PC-9 (cell line): Measurements from ENCODE around the gene SDR42E1. TPM values are rescaled to one million over a fixed set of nuclear protein-coding genes. Genes with fewer than 3 reads are reported as not detected.

Experiments used
- BruUV-seq: library from RNA; stranded (reverse); fragments of 400-500 nt; replicated peaks from 2 replicates; lab custom pipeline; 2021; lab: Mats Ljungman, UMichigan
- CTCF ChIA-PET: fragments of 300-600 bp; sonication (Branson Sonifier 250); formaldehyde crosslinking; loops from one replicate; lab custom pipeline; 2022; ENCODE audit warnings: antibody characterized with exemption; lab: Charles Lee
- POLR2A ChIA-PET: fragments of 300-600 bp; sonication (Branson Sonifier 250); formaldehyde crosslinking; loops from one replicate; lab custom pipeline; 2022; ENCODE audit warnings: antibody characterized with exemption; ENCODE audit not compliant: unreplicated experiment; lab: Charles Lee
- DNase-seq, 2 experiments: peaks; one replicate each; pipeline versions ENCODE4 v3.0.0 to v3.0.0-alpha.2; 2015 to 2022; ENCODE audit warnings: mixed read lengths in 1 of 2
- H2AFZ ChIP-seq: fragments of 200-600 bp; sonication (generic); 2 replicates; pipeline ENCODE4 v1.8.1; 2017; ENCODE audit warnings: antibody characterized with exemption
- H3F3A ChIP-seq: fragments of 200-600 bp; sonication (generic); 2 replicates; pipeline ENCODE4 v1.8.1; 2017; ENCODE audit warnings: antibody characterized with exemption, mild to moderate bottlenecking, low read depth; ENCODE audit not compliant: insufficient read depth
- H3K27ac ChIP-seq: fragments of 200-600 bp; sonication (generic); 2 replicates; pipeline ENCODE4 v1.6.1; 2016; ENCODE audit warnings: mixed run types
- H3K27me3 ChIP-seq: fragments of 200-600 bp; sonication (generic); 2 replicates; pipeline ENCODE4 v1.6.1; 2016; ENCODE audit warnings: low read depth, mixed run types; ENCODE audit not compliant: insufficient read depth
- H3K36me3 ChIP-seq: fragments of 200-600 bp; sonication (generic); 2 replicates; pipeline ENCODE4 v1.6.1; 2016; ENCODE audit warnings: low read depth, mixed run types
- H3K4me1 ChIP-seq: fragments of 200-600 bp; sonication (generic); replicated peaks from 2 replicates; pipeline ENCODE4 v1.6.1; 2016; ENCODE audit warnings: mixed run types; ENCODE audit not compliant: insufficient read depth
- H3K4me2 ChIP-seq: fragments of 200-600 bp; sonication (generic); 2 replicates; pipeline ENCODE4 v1.6.1; 2017; ENCODE audit warnings: mixed run types
- H3K4me3 ChIP-seq: fragments of 200-600 bp; sonication (generic); 2 replicates; pipeline ENCODE4 v1.6.1; 2016; ENCODE audit warnings: mixed run types
- H3K79me2 ChIP-seq: fragments of 200-600 bp; sonication (generic); 2 replicates; pipeline ENCODE4 v1.6.1; 2017; ENCODE audit warnings: low read depth, mixed run types
- H3K9me2 ChIP-seq: fragments of 200-600 bp; sonication (generic); 2 replicates; pipeline ENCODE4 v1.8.1; 2017; ENCODE audit warnings: mild to moderate bottlenecking; ENCODE audit not compliant: insufficient read depth
- H3K9me3 ChIP-seq: fragments of 200-600 bp; sonication (generic); 2 replicates; pipeline ENCODE4 v1.8.1; 2016; ENCODE audit warnings: low read depth; ENCODE audit not compliant: insufficient read depth
- H4K20me1 ChIP-seq: fragments of 200-600 bp; sonication (generic); 2 replicates; pipeline ENCODE4 v1.8.1; 2017; ENCODE audit not compliant: insufficient read depth
- EZH2 ChIP-seq: fragments of 200-600 bp; sonication (generic); IDR thresholded peaks from 2 replicates; pipeline ENCODE4 v1.8.0; 2017; ENCODE audit warnings: antibody characterized with exemption, low read depth
- intact Hi-C: fragments of 100-400 bp; cut with micrococcal nuclease; formaldehyde crosslinking; loops from one replicate; pipeline ENCODE4 v1.10.0; 2022; ENCODE audit not compliant: unreplicated experiment
- total RNA-seq: library from RNA; stranded (reverse); gene quantifications from 2 replicates; pipeline ENCODE4 v1.2.3, GENCODE V29; 2021
- TF ChIP-seq, protein P1 (sequence below): fragments of 200-600 bp; sonication (generic); conservative IDR thresholded peaks from 2 replicates; pipeline ENCODE4 v1.6.1; 2017; ENCODE audit warnings: mixed run types, antibody characterized with exemption, mild to moderate bottlenecking, moderate library complexity

Gene SDR42E1
- total RNA-seq, 1 experiment from 2014 or later = 11.6 TPM

DNA sequence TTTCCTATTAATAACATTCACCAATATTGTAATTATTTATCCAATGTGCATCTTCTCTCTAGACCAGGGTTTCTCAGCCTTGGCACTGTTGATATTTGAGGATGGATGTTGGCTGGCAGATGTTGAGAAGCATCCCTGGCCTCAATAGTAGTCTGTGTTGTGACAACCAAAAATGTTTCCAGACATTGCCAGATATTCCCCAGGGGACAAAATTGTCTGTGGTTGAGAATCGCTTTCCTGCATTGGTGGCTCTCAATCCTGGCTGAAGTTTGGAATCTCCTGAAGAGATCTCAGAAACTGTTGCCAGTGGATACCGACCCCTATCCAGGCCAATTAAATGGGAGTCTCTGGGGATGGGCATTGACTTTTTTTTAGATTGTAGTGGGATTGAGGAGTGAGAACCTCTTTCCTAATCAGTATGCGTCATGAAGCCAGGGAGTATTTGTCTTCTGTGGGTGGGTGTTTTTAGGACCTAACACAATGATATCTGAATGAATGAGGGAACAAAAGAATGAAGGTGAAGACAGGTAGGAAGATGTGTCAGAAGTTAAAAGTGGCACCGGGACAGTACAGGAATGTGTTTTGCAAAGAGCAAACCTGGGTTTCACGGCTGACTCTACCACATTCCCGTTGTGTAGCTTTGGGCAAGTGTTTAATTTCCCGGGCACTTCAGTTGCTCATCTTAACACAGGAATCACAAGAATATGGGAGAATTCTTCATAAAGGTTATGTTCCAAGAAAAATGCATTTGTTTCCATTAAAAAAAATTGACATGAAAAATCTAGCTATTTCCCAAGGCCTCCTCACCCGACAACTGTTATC, 48.1 kb upstream of the SDR42E1 start:
- ChIA-PET CTCF (no interaction called here), POLR2A (no interaction called here)
- Histone ChIP-seq H3K36me3 (no peaks in the 10 kb centered on the region), H3K9me2 (no peaks in the 10 kb centered on the region; the same call in 1 of the 2 replicates), H2AFZ (no peak overlapping the region), H3K4me1 (no peaks in the 10 kb centered on the region), H4K20me1 (no peaks in the 10 kb centered on the region), H3K4me2 (no peak overlapping the region), H3K4me3 (no peak overlapping the region), H3K9me3 (no peaks in the 10 kb centered on the region), H3K27ac (no peak overlapping the region), H3K79me2 (no peaks in the 10 kb centered on the region), H3K27me3 (peaks cover 68% of the 10 kb centered on the region), H3F3A (no peaks in the 10 kb centered on the region)
- intact Hi-C loops = no loop called here
- TF ChIP-seq EZH2 = no peak
- TF ChIP-seq, protein P1, sequence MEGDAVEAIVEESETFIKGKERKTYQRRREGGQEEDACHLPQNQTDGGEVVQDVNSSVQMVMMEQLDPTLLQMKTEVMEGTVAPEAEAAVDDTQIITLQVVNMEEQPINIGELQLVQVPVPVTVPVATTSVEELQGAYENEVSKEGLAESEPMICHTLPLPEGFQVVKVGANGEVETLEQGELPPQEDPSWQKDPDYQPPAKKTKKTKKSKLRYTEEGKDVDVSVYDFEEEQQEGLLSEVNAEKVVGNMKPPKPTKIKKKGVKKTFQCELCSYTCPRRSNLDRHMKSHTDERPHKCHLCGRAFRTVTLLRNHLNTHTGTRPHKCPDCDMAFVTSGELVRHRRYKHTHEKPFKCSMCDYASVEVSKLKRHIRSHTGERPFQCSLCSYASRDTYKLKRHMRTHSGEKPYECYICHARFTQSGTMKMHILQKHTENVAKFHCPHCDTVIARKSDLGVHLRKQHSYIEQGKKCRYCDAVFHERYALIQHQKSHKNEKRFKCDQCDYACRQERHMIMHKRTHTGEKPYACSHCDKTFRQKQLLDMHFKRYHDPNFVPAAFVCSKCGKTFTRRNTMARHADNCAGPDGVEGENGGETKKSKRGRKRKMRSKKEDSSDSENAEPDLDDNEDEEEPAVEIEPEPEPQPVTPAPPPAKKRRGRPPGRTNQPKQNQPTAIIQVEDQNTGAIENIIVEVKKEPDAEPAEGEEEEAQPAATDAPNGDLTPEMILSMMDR = no peak
- no peak for DNase-seq
- BruUV-seq = no TSS peak

DNA sequence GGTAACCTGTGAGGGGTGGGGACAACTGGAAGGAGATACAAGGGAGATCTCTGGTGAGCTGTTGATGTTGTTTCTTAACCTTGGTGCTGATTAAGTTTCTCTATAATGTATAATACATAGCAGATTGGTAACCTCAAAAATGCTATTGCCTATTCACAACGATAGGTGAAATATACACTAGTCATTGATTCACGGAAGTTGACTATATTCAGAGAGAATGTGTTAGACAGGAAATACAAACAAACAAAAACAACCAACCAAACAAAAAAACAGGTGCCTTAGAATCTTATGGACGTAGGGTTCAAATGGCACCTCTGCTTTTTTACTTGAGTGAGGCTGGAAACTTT, 45.3 kb upstream of the SDR42E1 start:
- H3K4me2 ChIP-seq = no peak overlapping the region
- no TSS peak for BruUV-seq
- intact Hi-C loops = no loop called here

GRCh38 chr16:82055728-82056549, 44.7 kb upstream of the SDR42E1 start:
- Histone ChIP-seq H3K27ac (no peak overlapping the region), H2AFZ (no peak overlapping the region), H3K9me3 (no peaks in the 10 kb centered on the region), H3F3A (no peaks in the 10 kb centered on the region), H3K4me3 (no peak overlapping the region), H3K9me2 (no peaks in the 10 kb centered on the region; the same call in 1 of the 2 replicates), H4K20me1 (no peaks in the 10 kb centered on the region), H3K4me2 (no peak overlapping the region), H3K27me3 (peaks cover 95% of the 10 kb centered on the region), H3K4me1 (no peaks in the 10 kb centered on the region), H3K79me2 (no peaks in the 10 kb centered on the region), H3K36me3 (no peaks in the 10 kb centered on the region)
- TF ChIP-seq, protein P1 = no peak
- no peak for TF ChIP-seq EZH2
- intact Hi-C loops = no loop called here
- no peak for DNase-seq
- BruUV-seq = no TSS peak
- ChIA-PET CTCF (no interaction called here), POLR2A (no interaction called here)

More for the DNA sequence above, 45.3 kb upstream of the SDR42E1 start:
- TF ChIP-seq, protein P1 = no peak
- TF ChIP-seq EZH2 = no peak
- H3F3A ChIP-seq = no peaks in the 10 kb centered on the region
- ChIA-PET POLR2A (no interaction called here), CTCF (no interaction called here)
- no peak overlapping the region for H2AFZ ChIP-seq
- no peaks in the 10 kb centered on the region for H3K9me3 ChIP-seq
- H4K20me1 ChIP-seq = no peaks in the 10 kb centered on the region
- H3K27me3 ChIP-seq = peaks cover 93% of the 10 kb centered on the region
- no peaks in the 10 kb centered on the region for H3K36me3 ChIP-seq
- H3K4me3 ChIP-seq = no peak overlapping the region
- no peak for DNase-seq
- H3K9me2 ChIP-seq = no peaks in the 10 kb centered on the region; the same call in 1 of the 2 replicates
- H3K4me1 ChIP-seq = no peaks in the 10 kb centered on the region
- no peak overlapping the region for H3K27ac ChIP-seq
- H3K79me2 ChIP-seq = no peaks in the 10 kb centered on the region
